ENCODE results near the gene MPLKIP. TPM values are rescaled to one million over a fixed set of nuclear protein-coding genes. Genes with fewer than 3 reads are reported as not detected.
A peak's percentile ranks its signal among the peaks of the same experiment; 100 is the strongest.
"Not testable (repeated sequence)": the region's sequence is repeated elsewhere in the genome, so short reads cannot be mapped to it uniquely, and the experiment has no call there.

MPLKIP gene
- total RNA-seq, 2 donors from 2014 or later = 25.7 to 30.1 TPM

GRCh38 chr7:40147371-40148246 lies 13.2 kb upstream of the MPLKIP start:
- DNase-seq (ENCODE audit: low spot score) (no peak), ATAC-seq (no peak)
- Mint-ChIP-seq H3K9me3 (no peaks in the 10 kb centered on the region), H3K27me3 (peaks cover 30 to 31% of the 10 kb centered on the region in 2 donors), H3K4me1 (ENCODE audit: low read depth in 2 of 2) (no peaks in the 10 kb centered on the region), H3K4me3 (no peak overlapping the region), H3K27ac (no peak overlapping the region), H3K36me3 (no peaks in the 10 kb centered on the region)

GRCh38 chr7:40145596-40146130 lies 11.2 kb upstream of the MPLKIP start:
- ATAC-seq; H3K27ac Mint-ChIP-seq; H3K9me3 Mint-ChIP-seq; H3K4me3 Mint-ChIP-seq; H3K36me3 Mint-ChIP-seq; H3K4me1 Mint-ChIP-seq (ENCODE audit: low read depth in 2 of 2); DNase-seq (ENCODE audit: low spot score): not testable (repeated sequence)
- peaks cover 32 to 34% of the 10 kb centered on the region in 2 donors for H3K27me3 Mint-ChIP-seq

GRCh38 chr7:40141916-40142315 lies 7.5 kb upstream of the MPLKIP start:
- not testable (repeated sequence) for H3K27ac Mint-ChIP-seq; DNase-seq (ENCODE audit: low spot score); H3K9me3 Mint-ChIP-seq; H3K4me3 Mint-ChIP-seq; ATAC-seq; H3K36me3 Mint-ChIP-seq; H3K4me1 Mint-ChIP-seq (ENCODE audit: low read depth in 2 of 2)
- peaks cover 28 to 32% of the 10 kb centered on the region in 2 donors for H3K27me3 Mint-ChIP-seq

GRCh38 chr7:40139891-40140290 lies 5.5 kb upstream of the MPLKIP start:
- ATAC-seq; H3K4me3 Mint-ChIP-seq; DNase-seq (ENCODE audit: low spot score); H3K36me3 Mint-ChIP-seq; H3K4me1 Mint-ChIP-seq (ENCODE audit: low read depth in 2 of 2); H3K27ac Mint-ChIP-seq; H3K9me3 Mint-ChIP-seq: not testable (repeated sequence)
- H3K27me3 Mint-ChIP-seq = peaks cover 25% of the 10 kb centered on the region in 2 donors

GRCh38 chr7:40138973-40139372 lies 4.6 kb upstream of the MPLKIP start:
- H3K4me3 Mint-ChIP-seq = no peak overlapping the region
- DNase-seq (ENCODE audit: low spot score) (no peak), ATAC-seq (no peak)
- H3K9me3 Mint-ChIP-seq = no peaks in the 10 kb centered on the region
- no peak overlapping the region for H3K27ac Mint-ChIP-seq
- no peaks in the 10 kb centered on the region for H3K4me1 Mint-ChIP-seq (ENCODE audit: low read depth in 2 of 2)
- H3K36me3 Mint-ChIP-seq = no peaks in the 10 kb centered on the region
- H3K27me3 Mint-ChIP-seq = peaks cover 22 to 25% of the 10 kb centered on the region in 2 donors

- no peaks in the 10 kb centered on the region for H3K9me3 Mint-ChIP-seq
- H3K27me3 Mint-ChIP-seq = peaks cover 12 to 16% of the 10 kb centered on the region in 2 donors
- no peak overlapping the region for H3K27ac Mint-ChIP-seq
- DNase-seq (ENCODE audit: low spot score) (no peak), ATAC-seq (no peak)
- peaks cover 2 to 5% of the 10 kb centered on the region in 2 donors for H3K4me1 Mint-ChIP-seq (ENCODE audit: low read depth in 2 of 2)
- H3K36me3 Mint-ChIP-seq = no peaks in the 10 kb centered on the region
- no peak overlapping the region for H3K4me3 Mint-ChIP-seq
These were observed 3.1 kb upstream of the MPLKIP start for GRCh38 chr7:40137563-40137962.

- H3K27ac Mint-ChIP-seq = no peak overlapping the region
- peak overlapping the region; percentile 94 for H3K4me3 Mint-ChIP-seq
- H3K36me3 Mint-ChIP-seq = no peaks in the 10 kb centered on the region
- peaks cover 8 to 9% of the 10 kb centered on the region in 2 donors for H3K27me3 Mint-ChIP-seq
- no peak for DNase-seq (ENCODE audit: low spot score)
- H3K4me1 Mint-ChIP-seq (ENCODE audit: low read depth in 2 of 2) = peaks cover 10 to 12% of the 10 kb centered on the region in 2 donors
- ATAC-seq = no peak
- no peaks in the 10 kb centered on the region for H3K9me3 Mint-ChIP-seq
These were observed 842 bp upstream of the MPLKIP start for GRCh38 chr7:40135317-40135610.

GRCh38 chr7:40133561-40134427 lies 628 bp downstream of the MPLKIP start:
- H3K4me1 Mint-ChIP-seq (ENCODE audit: low read depth in 2 of 2) = peaks cover 16 to 17% of the 10 kb centered on the region in 2 donors
- no peak for DNase-seq (ENCODE audit: low spot score)
- peak overlapping the region; percentile 83 to 92 for H3K27ac Mint-ChIP-seq
- H3K36me3 Mint-ChIP-seq = no peaks in the 10 kb centered on the region
- peaks cover 8 to 9% of the 10 kb centered on the region in 2 donors for H3K27me3 Mint-ChIP-seq
- H3K4me3 Mint-ChIP-seq = peak overlapping the region; percentile 94
- H3K9me3 Mint-ChIP-seq = no peaks in the 10 kb centered on the region
- peak in 1 of 2 donors; percentile 80 for ATAC-seq

- H3K27ac Mint-ChIP-seq = no peak overlapping the region
- H3K27me3 Mint-ChIP-seq = no peaks in the 10 kb centered on the region
- DNase-seq (ENCODE audit: low spot score) = no peak
- H3K4me1 Mint-ChIP-seq (ENCODE audit: low read depth in 2 of 2) = peaks cover 0 to 1% of the 10 kb centered on the region in 2 donors
- ATAC-seq = no peak
- no peak overlapping the region for H3K4me3 Mint-ChIP-seq
- no peaks in the 10 kb centered on the region for H3K9me3 Mint-ChIP-seq
- H3K36me3 Mint-ChIP-seq = no peaks in the 10 kb centered on the region
These were observed 11.5 kb downstream of the MPLKIP start for GRCh38 chr7:40122940-40123254.

- H3K27me3 Mint-ChIP-seq; H3K27ac Mint-ChIP-seq; DNase-seq (ENCODE audit: low spot score); H3K4me1 Mint-ChIP-seq (ENCODE audit: low read depth in 2 of 2); H3K36me3 Mint-ChIP-seq; ATAC-seq; H3K9me3 Mint-ChIP-seq; H3K4me3 Mint-ChIP-seq: not testable (repeated sequence)
These were observed 12.1 kb downstream of the MPLKIP start for GRCh38 chr7:40122100-40122939.

GRCh38 chr7:40120020-40120419 lies 14.4 kb downstream of the MPLKIP start:
- Mint-ChIP-seq H3K27me3 (no peaks in the 10 kb centered on the region), H3K27ac (no peak overlapping the region), H3K9me3 (no peaks in the 10 kb centered on the region), H3K4me3 (no peak overlapping the region), H3K4me1 (ENCODE audit: low read depth in 2 of 2) (no peaks in the 10 kb centered on the region), H3K36me3 (no peaks in the 10 kb centered on the region)
- DNase-seq (ENCODE audit: low spot score) (no peak), ATAC-seq (no peak)

GRCh38 chr7:40118201-40118600 lies 16.2 kb downstream of the MPLKIP start:
- ATAC-seq; H3K4me1 Mint-ChIP-seq (ENCODE audit: low read depth in 2 of 2); H3K27me3 Mint-ChIP-seq; H3K9me3 Mint-ChIP-seq; H3K4me3 Mint-ChIP-seq; H3K27ac Mint-ChIP-seq; DNase-seq (ENCODE audit: low spot score); H3K36me3 Mint-ChIP-seq: not testable (repeated sequence)

- H3K4me3 Mint-ChIP-seq; DNase-seq (ENCODE audit: low spot score); H3K4me1 Mint-ChIP-seq (ENCODE audit: low read depth in 2 of 2); H3K9me3 Mint-ChIP-seq; H3K27me3 Mint-ChIP-seq; ATAC-seq; H3K27ac Mint-ChIP-seq; H3K36me3 Mint-ChIP-seq: not testable (repeated sequence)
These were observed 17.2 kb downstream of the MPLKIP start for GRCh38 chr7:40117199-40117598.
